ENCODE results near the gene SEMA4A.
"Not testable (repeated sequence)": the region's sequence is repeated elsewhere in the genome, so short reads cannot be mapped to it uniquely, and the experiment has no call there.

Gene SEMA4A

GRCh38 chr1:156194300-156194652 is 40.9 kb downstream of the SEMA4A start:
- no peak for DNase-seq (ENCODE audit: low read depth in 2 of 2)

- no peak for DNase-seq (ENCODE audit: low read depth in 2 of 2)
Measured at GRCh38 chr1:156195853-156196252, 42.5 kb downstream of the SEMA4A start.

- no peak for DNase-seq (ENCODE audit: low read depth in 2 of 2)
Measured at GRCh38 chr1:156196445-156196844, 43.1 kb downstream of the SEMA4A start.

GRCh38 chr1:156198831-156199349 is 45.5 kb downstream of the SEMA4A start:
- DNase-seq (ENCODE audit: low read depth in 2 of 2) = no peak

GRCh38 chr1:156200044-156200443 is 46.7 kb downstream of the SEMA4A start:
- no peak for DNase-seq (ENCODE audit: low read depth in 2 of 2)

- no peak for DNase-seq (ENCODE audit: low read depth in 2 of 2)
Measured at GRCh38 chr1:156203331-156203730, 49.9 kb downstream of the SEMA4A start.

- no peak for DNase-seq (ENCODE audit: low read depth in 2 of 2)
Measured at GRCh38 chr1:156204686-156205085, 51.3 kb downstream of the SEMA4A start.

- DNase-seq (ENCODE audit: low read depth in 2 of 2) = no peak
Measured at GRCh38 chr1:156211243-156211642, 57.9 kb downstream of the SEMA4A start.

- DNase-seq (ENCODE audit: low read depth in 2 of 2) = no peak
Measured at GRCh38 chr1:156212130-156212529, 58.7 kb downstream of the SEMA4A start.

- DNase-seq (ENCODE audit: low read depth in 2 of 2) = peak; percentile 82 to 87
Measured at GRCh38 chr1:156212833-156213643, 59.7 kb downstream of the SEMA4A start, which contains the start of gene PMF1. PMF1 (plus strand) TSS chr1:156213007; CDS start chr1:156213016, 9 bp downstream.

GRCh38 chr1:156213644-156213966 is 60.2 kb downstream of the SEMA4A start:
- no peak for DNase-seq (ENCODE audit: low read depth in 2 of 2)

GRCh38 chr1:156214024-156214748 is 60.8 kb downstream of the SEMA4A start:
- DNase-seq (ENCODE audit: low read depth in 2 of 2) = no peak

GRCh38 chr1:156216361-156217086 is 63.1 kb downstream of the SEMA4A start:
- DNase-seq (ENCODE audit: low read depth in 2 of 2) = not testable (repeated sequence)

- no peak for DNase-seq (ENCODE audit: low read depth in 2 of 2)
Measured at GRCh38 chr1:156217871-156218270, 64.5 kb downstream of the SEMA4A start.

GRCh38 chr1:156220226-156220625 is 66.8 kb downstream of the SEMA4A start:
- DNase-seq (ENCODE audit: low read depth in 2 of 2) = no peak

GRCh38 chr1:156221986-156222692 is 68.8 kb downstream of the SEMA4A start:
- DNase-seq (ENCODE audit: low read depth in 2 of 2) = no peak

GRCh38 chr1:156225677-156226014 is 72.3 kb downstream of the SEMA4A start:
- DNase-seq (ENCODE audit: low read depth in 2 of 2) = no peak

- DNase-seq (ENCODE audit: low read depth in 2 of 2) = no peak
Measured at GRCh38 chr1:156226116-156226538, 72.7 kb downstream of the SEMA4A start.

- DNase-seq (ENCODE audit: low read depth in 2 of 2) = no peak
Measured at GRCh38 chr1:156226782-156227181, 73.4 kb downstream of the SEMA4A start.

Data from fibroblast of skin of left biceps (primary cell).